GM12892 (cell line): ENCODE measurements around the gene FNDC1.

Experiments
- POLR2A ChIP-seq: IDR thresholded peaks from 2 replicates; pipeline ENCODE4 v1.6.1; 2011; ENCODE audit warnings: low read depth, low read length, control low read depth
- POLR2AphosphoS5 ChIP-seq: IDR thresholded peaks from 2 replicates; pipeline ENCODE4 v1.6.1; 2011; ENCODE audit warnings: low read depth, low read length, control low read depth
- TAF1 ChIP-seq: IDR thresholded peaks from 2 replicates; pipeline ENCODE4 v1.6.1; 2011; ENCODE audit warnings: low read depth, mild to moderate bottlenecking, control low read depth, low read length, borderline replicate concordance

GRCh38 chr6:159305804-159306537, 136.8 kb downstream of the FNDC1 start:
- TF ChIP-seq POLR2AphosphoS5 (no peak), POLR2A (no peak), TAF1 (no peak)
